ENCODE data around the gene CADM2. TPM values are rescaled to one million over a fixed set of nuclear protein-coding genes. Genes with fewer than 3 reads are reported as not detected.

The CADM2 gene
- total RNA-seq, 1 experiment from 2014 or later, result not detected

DNA sequence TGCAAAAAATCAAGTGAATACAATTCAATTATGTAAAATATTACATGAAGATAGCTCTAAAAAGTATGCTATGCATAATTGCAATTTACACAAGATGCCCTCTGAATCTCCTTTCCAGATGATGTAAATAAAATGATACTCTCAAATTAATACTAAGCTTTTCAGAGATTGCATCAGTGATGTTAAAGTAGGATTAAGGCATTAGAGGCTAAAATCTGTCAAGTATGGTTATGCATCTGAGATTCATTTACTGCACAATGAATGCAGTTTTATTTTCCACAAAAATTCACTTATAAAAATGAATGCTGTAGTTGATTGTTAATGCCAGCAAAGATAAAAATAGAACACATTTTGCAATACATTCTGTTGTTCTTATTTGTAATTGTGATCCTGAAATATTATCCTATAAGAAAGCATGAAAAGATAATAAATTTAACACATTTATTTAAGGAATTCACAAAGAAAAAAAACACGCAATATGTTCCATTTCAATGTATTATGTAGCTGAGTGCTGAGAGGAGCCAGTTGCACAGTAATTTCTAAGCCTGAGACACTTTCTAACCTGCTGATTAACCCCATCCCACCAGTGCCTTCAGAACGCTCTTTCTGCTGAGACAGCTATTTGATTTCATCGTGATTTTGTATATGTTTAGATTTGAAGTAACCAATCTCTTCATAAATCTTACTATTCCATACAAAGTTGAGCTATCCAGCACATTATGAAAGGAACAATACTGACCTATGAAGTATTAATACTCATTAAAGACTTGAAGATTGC, 224.4 kb downstream of the CADM2 start:
- peaks cover 68% of the 10 kb centered on the region for H3K27me3 Mint-ChIP-seq (ENCODE audit: insufficient read depth, unreplicated experiment)
- H3K4me1 Mint-ChIP-seq (ENCODE audit: insufficient read depth, unreplicated experiment), result no peaks in the 10 kb centered on the region
- no peak overlapping the region for H3K27ac Mint-ChIP-seq (ENCODE audit: low read depth, unreplicated experiment)
- POLR2A ChIA-PET, result no interaction called here
- H3K9me3 Mint-ChIP-seq (ENCODE audit: unreplicated experiment), result no peaks in the 10 kb centered on the region
- intact Hi-C loops (cut with micrococcal nuclease), result no loop called here
- CTCF ChIA-PET, result interaction anchor here (0.7 kb wide), 1 partner anchor 10 kb away, joined by 3 read pairs; no protein-coding TSS in a partner anchor
- BruUV-seq (replicated peaks), result no TSS peak
- TF ChIP-seq, protein P1, sequence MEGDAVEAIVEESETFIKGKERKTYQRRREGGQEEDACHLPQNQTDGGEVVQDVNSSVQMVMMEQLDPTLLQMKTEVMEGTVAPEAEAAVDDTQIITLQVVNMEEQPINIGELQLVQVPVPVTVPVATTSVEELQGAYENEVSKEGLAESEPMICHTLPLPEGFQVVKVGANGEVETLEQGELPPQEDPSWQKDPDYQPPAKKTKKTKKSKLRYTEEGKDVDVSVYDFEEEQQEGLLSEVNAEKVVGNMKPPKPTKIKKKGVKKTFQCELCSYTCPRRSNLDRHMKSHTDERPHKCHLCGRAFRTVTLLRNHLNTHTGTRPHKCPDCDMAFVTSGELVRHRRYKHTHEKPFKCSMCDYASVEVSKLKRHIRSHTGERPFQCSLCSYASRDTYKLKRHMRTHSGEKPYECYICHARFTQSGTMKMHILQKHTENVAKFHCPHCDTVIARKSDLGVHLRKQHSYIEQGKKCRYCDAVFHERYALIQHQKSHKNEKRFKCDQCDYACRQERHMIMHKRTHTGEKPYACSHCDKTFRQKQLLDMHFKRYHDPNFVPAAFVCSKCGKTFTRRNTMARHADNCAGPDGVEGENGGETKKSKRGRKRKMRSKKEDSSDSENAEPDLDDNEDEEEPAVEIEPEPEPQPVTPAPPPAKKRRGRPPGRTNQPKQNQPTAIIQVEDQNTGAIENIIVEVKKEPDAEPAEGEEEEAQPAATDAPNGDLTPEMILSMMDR (IDR thresholded peaks at IDR 0.05; ENCODE audit: unreplicated experiment), result no peak
- DNase-seq (ENCODE audit: unreplicated experiment), result no peak
- no peak overlapping the region for H3K4me3 Mint-ChIP-seq (ENCODE audit: unreplicated experiment)
- no peaks in the 10 kb centered on the region for H3K36me3 Mint-ChIP-seq (ENCODE audit: insufficient read depth, unreplicated experiment)

DNA sequence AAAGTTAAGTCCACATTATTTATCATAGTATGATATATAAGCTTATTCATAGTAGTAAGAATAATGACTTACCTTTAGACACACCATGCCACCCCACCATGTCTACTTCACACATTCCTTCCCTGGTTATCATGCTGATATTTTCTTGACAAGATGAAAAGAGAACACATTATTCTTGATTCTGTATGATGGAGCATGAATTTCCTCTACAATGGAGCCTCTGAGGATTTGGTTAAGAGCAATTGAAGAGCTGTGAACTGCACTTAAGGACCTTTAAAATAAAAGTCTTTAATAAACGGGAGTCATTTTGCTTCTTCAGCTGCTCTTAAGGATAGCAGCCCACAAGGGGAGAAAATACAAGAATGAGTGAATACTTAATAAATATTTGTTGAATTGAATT, 226.7 kb downstream of the CADM2 start:
- Mint-ChIP-seq H3K4me1 (ENCODE audit: insufficient read depth, unreplicated experiment) (no peaks in the 10 kb centered on the region), H3K36me3 (ENCODE audit: insufficient read depth, unreplicated experiment) (no peaks in the 10 kb centered on the region), H3K27me3 (ENCODE audit: insufficient read depth, unreplicated experiment) (peaks cover 63% of the 10 kb centered on the region), H3K9me3 (ENCODE audit: unreplicated experiment) (no peaks in the 10 kb centered on the region), H3K4me3 (ENCODE audit: unreplicated experiment) (no peak overlapping the region), H3K27ac (ENCODE audit: low read depth, unreplicated experiment) (no peak overlapping the region)
- POLR2A ChIA-PET, result no interaction called here
- CTCF ChIA-PET, result no interaction called here
- DNase-seq (ENCODE audit: unreplicated experiment), result no peak
- intact Hi-C loops (cut with micrococcal nuclease), result no loop called here
- TF ChIP-seq, protein P1 (IDR thresholded peaks at IDR 0.05; ENCODE audit: unreplicated experiment), result no peak
- no TSS peak for BruUV-seq (replicated peaks)

DNA sequence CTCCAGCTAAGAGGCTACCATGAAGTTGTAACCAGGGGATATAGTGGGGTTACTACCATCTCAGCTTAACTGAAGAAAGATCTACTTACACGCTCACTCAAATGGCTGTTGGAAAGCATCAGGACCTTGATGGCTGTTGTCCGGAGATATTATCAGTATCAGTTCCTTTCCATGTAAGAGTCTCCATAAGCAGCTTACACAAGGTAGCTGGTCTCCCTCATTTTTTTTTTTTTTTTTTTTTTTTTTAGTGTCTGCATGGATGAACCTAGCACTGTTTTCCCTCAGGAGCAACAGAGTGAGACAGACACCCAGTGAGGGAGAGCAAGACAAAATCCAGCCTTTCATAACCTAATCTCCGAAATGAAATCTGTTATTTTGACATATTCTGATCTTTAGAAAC, 230.9 kb downstream of the CADM2 start:
- ChIA-PET CTCF (no interaction called here), POLR2A (no interaction called here)
- no peak for DNase-seq (ENCODE audit: unreplicated experiment)
- no peaks in the 10 kb centered on the region for H3K4me1 Mint-ChIP-seq (ENCODE audit: insufficient read depth, unreplicated experiment)
- BruUV-seq (replicated peaks), result no TSS peak
- TF ChIP-seq, protein P1 (IDR thresholded peaks at IDR 0.05; ENCODE audit: unreplicated experiment), result no peak
- intact Hi-C loops (cut with micrococcal nuclease), result loop anchor here (10.0 kb wide), 1 partner anchor 645 kb away; no protein-coding TSS in a partner anchor
- H3K9me3 Mint-ChIP-seq (ENCODE audit: unreplicated experiment), result no peaks in the 10 kb centered on the region
- H3K4me3 Mint-ChIP-seq (ENCODE audit: unreplicated experiment), result no peak overlapping the region
- H3K27me3 Mint-ChIP-seq (ENCODE audit: insufficient read depth, unreplicated experiment), result peaks cover 57% of the 10 kb centered on the region
- H3K27ac Mint-ChIP-seq (ENCODE audit: low read depth, unreplicated experiment), result no peak overlapping the region
- no peaks in the 10 kb centered on the region for H3K36me3 Mint-ChIP-seq (ENCODE audit: insufficient read depth, unreplicated experiment)

DNA sequence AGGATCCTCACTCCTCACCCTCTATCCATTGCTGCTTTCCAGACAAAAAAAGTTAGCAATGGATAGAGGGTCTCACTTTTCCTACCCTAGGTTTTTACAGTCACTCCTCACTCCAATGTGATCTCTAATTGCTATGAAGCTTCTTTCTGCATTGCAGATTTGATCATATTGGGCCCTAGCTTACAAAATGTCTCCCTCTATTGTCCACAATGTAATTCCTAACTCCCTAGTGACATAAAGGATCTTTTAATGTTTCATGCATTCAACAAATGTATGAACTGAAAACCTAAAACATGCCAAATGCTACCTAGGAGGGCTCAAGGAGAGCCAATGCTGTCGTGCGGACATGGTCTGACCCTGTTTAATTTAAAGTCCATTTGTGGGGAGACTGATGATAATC, 234.8 kb downstream of the CADM2 start:
- Mint-ChIP-seq H3K4me3 (ENCODE audit: unreplicated experiment) (no peak overlapping the region), H3K36me3 (ENCODE audit: insufficient read depth, unreplicated experiment) (no peaks in the 10 kb centered on the region), H3K27me3 (ENCODE audit: insufficient read depth, unreplicated experiment) (peaks cover 62% of the 10 kb centered on the region), H3K27ac (ENCODE audit: low read depth, unreplicated experiment) (no peak overlapping the region), H3K9me3 (ENCODE audit: unreplicated experiment) (no peaks in the 10 kb centered on the region), H3K4me1 (ENCODE audit: insufficient read depth, unreplicated experiment) (no peaks in the 10 kb centered on the region)
- peak; percentile 1 for DNase-seq (ENCODE audit: unreplicated experiment)
- BruUV-seq (replicated peaks), result no TSS peak
- TF ChIP-seq, protein P1 (IDR thresholded peaks at IDR 0.05; ENCODE audit: unreplicated experiment), result peak; percentile 19
- ChIA-PET CTCF (interaction anchor here (0.6 to 0.9 kb wide), 5 partner anchors 11 to 1114 kb away, joined by 3 to 4 read pairs (median 3); no protein-coding TSS in a partner anchor), POLR2A (interaction anchor here (0.7 kb wide), 1 partner anchor 434 kb away, joined by 3 read pairs; no protein-coding TSS in a partner anchor)
- intact Hi-C loops (cut with micrococcal nuclease), result loop anchor here (10.0 kb wide), 1 partner anchor 649 kb away; no protein-coding TSS in a partner anchor

Measured in MCF 10A (cell line).